ENCODE data around the gene NPFFR1.

GRCh38 chr10:70306886-70307520 lies 23.2 kb upstream of the NPFFR1 start:
- TF ChIP-seq CTCF (IDR thresholded peaks at IDR 0.05 in 8 of 11, conservative IDR thresholded peaks at IDR 0.05 in 3 of 11) (no peak), POLR2AphosphoS5 (IDR thresholded peaks at IDR 0.05) (no peak), POLR2A (IDR thresholded peaks at IDR 0.05) (no peak)
